GM12878 (cell line): ENCODE results near the gene ADAMTS4. TPM values are rescaled to one million over a fixed set of nuclear protein-coding genes. Genes with fewer than 3 reads are reported as not detected.

Experiments
- JUNB ChIP-seq: IDR thresholded peaks from 2 replicates; pipeline ENCODE4 v1.6.1; 2016; ENCODE audit warnings: antibody characterized with exemption, mild to moderate bottlenecking
- KAT2A ChIP-seq: conservative IDR thresholded peaks from 2 replicates; pipeline ENCODE4 v1.6.1; 2011; ENCODE audit warnings: low read depth, low read length; ENCODE audit not compliant: control insufficient read depth
- SKIL ChIP-seq: fragments of 450-650 bp; IDR thresholded peaks from 2 replicates; pipeline ENCODE4 v1.6.1; 2017; ENCODE audit warnings: mild to moderate bottlenecking, low read depth, inconsistent platforms; ENCODE audit not compliant: poor library complexity, severe bottlenecking
- polyA plus RNA-seq, 11 experiments: library from polyadenylated mRNA; depleted of rRNA in 4 of 11; unstranded in 6 of 11; stranded (reverse) in 5 of 11; fragments of >200 nt; fragmentation: Nextera tagmentation in 4 of 11; fragmentation: Illumina TruSeq in 1 of 11; extraction: Ambion mirVana in 4 of 11; extraction: Trizol in 1 of 11; gene quantifications; 1 replicate in 1 of 11; 2 replicates in 10 of 11; pipeline versions ENCODE4 v1.2.1 to v1.2.3, GENCODE V29; 2011 to 2016; ENCODE audit warnings: inconsistent platforms in 2 of 11, missing spikeins in 2 of 11, low read depth in 1 of 11
- total RNA-seq, 4 experiments: library from RNA; depleted of rRNA in 3 of 4; stranded (reverse); fragments of >200 nt in 3 of 4; fragmentation: Illumina TruSeq in 1 of 4; extraction: Trizol in 1 of 4; gene quantifications; 2 replicates each; pipeline versions ENCODE4 v1.2.1 to v1.2.3, GENCODE V29; 2013 to 2021
- TF ChIP-seq, protein P1 (sequence below): fragments of 450-650 bp; IDR thresholded peaks from 2 replicates; pipeline ENCODE4 v1.6.1; 2016; ENCODE audit warnings: mild to moderate bottlenecking, moderate library complexity, borderline replicate concordance
- TF ChIP-seq, protein P2 (sequence below): fragments of 450-650 bp; IDR thresholded peaks from 2 replicates; pipeline ENCODE4 v1.6.1; 2017; ENCODE audit warnings: mild to moderate bottlenecking, moderate library complexity

ADAMTS4 gene
- total and polyA plus RNA-seq, 10 of the 15 experiments (the other 5 are each of a cell fraction or from before 2014, with no cell fraction given) = 0.01 to 0.13 (median 0.05) TPM; not detected in 2

DNA sequence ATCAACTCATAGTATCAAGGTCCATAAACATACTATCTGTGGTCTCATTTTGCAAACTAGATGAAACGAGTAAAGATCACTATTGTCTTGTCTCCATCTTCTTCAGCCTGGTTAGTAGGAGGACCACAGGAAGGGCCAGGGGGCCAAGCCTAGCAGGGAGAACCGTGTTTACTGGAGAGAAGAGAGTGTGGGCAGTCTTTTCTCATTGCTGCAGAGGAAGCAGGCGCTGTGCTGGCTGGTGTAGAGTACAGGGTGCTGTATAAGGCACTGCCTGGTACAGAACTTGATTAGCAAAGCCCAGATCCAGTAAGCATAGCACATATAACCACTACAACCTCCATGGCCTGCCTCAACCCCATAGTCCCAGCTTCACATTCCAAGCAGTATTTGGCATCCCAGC is 11.5 kb downstream of the ADAMTS4 start (continued):
- TF ChIP-seq SKIL = no peak
- TF ChIP-seq, protein P1, sequence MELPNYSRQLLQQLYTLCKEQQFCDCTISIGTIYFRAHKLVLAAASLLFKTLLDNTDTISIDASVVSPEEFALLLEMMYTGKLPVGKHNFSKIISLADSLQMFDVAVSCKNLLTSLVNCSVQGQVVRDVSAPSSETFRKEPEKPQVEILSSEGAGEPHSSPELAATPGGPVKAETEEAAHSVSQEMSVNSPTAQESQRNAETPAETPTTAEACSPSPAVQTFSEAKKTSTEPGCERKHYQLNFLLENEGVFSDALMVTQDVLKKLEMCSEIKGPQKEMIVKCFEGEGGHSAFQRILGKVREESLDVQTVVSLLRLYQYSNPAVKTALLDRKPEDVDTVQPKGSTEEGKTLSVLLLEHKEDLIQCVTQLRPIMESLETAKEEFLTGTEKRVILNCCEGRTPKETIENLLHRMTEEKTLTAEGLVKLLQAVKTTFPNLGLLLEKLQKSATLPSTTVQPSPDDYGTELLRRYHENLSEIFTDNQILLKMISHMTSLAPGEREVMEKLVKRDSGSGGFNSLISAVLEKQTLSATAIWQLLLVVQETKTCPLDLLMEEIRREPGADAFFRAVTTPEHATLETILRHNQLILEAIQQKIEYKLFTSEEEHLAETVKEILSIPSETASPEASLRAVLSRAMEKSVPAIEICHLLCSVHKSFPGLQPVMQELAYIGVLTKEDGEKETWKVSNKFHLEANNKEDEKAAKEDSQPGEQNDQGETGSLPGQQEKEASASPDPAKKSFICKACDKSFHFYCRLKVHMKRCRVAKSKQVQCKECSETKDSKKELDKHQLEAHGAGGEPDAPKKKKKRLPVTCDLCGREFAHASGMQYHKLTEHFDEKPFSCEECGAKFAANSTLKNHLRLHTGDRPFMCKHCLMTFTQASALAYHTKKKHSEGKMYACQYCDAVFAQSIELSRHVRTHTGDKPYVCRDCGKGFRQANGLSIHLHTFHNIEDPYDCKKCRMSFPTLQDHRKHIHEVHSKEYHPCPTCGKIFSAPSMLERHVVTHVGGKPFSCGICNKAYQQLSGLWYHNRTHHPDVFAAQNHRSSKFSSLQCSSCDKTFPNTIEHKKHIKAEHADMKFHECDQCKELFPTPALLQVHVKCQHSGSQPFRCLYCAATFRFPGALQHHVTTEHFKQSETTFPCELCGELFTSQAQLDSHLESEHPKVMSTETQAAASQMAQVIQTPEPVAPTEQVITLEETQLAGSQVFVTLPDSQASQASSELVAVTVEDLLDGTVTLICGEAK = no peak
- TF ChIP-seq KAT2A = no peak
- TF ChIP-seq, protein P2, sequence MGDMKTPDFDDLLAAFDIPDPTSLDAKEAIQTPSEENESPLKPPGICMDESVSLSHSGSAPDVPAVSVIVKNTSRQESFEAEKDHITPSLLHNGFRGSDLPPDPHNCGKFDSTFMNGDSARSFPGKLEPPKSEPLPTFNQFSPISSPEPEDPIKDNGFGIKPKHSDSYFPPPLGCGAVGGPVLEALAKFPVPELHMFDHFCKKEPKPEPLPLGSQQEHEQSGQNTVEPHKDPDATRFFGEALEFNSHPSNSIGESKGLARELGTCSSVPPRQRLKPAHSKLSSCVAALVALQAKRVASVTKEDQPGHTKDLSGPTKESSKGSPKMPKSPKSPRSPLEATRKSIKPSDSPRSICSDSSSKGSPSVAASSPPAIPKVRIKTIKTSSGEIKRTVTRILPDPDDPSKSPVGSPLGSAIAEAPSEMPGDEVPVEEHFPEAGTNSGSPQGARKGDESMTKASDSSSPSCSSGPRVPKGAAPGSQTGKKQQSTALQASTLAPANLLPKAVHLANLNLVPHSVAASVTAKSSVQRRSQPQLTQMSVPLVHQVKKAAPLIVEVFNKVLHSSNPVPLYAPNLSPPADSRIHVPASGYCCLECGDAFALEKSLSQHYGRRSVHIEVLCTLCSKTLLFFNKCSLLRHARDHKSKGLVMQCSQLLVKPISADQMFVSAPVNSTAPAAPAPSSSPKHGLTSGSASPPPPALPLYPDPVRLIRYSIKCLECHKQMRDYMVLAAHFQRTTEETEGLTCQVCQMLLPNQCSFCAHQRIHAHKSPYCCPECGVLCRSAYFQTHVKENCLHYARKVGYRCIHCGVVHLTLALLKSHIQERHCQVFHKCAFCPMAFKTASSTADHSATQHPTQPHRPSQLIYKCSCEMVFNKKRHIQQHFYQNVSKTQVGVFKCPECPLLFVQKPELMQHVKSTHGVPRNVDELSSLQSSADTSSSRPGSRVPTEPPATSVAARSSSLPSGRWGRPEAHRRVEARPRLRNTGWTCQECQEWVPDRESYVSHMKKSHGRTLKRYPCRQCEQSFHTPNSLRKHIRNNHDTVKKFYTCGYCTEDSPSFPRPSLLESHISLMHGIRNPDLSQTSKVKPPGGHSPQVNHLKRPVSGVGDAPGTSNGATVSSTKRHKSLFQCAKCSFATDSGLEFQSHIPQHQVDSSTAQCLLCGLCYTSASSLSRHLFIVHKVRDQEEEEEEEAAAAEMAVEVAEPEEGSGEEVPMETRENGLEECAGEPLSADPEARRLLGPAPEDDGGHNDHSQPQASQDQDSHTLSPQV = no peak
- TF ChIP-seq JUNB = no peak
